Mesenteric fat pad (tissue), 1 donor: ENCODE measurements around the gene SPTBN1. TPM values are rescaled to one million over a fixed set of nuclear protein-coding genes. Genes with fewer than 3 reads are reported as not detected.

Experiments
- DNase-seq: peaks from one replicate; pipeline ENCODE4 v3.0.0-alpha.2; 2020; ENCODE audit warnings: low spot score
- total RNA-seq: library from RNA; stranded (reverse); fragmentation: NEBNext Ultra II Directional; extraction: Animal tissue kit (Norgen Biotek cat#: 25700); gene quantifications from one replicate; pipeline ENCODE4 v1.2.1, GENCODE V29; 2021
- donor health status: DM: yes; HTN: yes; CAD: no.

The SPTBN1 gene
- total RNA-seq, 1 donor from 2014 or later: 776 TPM

DNA sequence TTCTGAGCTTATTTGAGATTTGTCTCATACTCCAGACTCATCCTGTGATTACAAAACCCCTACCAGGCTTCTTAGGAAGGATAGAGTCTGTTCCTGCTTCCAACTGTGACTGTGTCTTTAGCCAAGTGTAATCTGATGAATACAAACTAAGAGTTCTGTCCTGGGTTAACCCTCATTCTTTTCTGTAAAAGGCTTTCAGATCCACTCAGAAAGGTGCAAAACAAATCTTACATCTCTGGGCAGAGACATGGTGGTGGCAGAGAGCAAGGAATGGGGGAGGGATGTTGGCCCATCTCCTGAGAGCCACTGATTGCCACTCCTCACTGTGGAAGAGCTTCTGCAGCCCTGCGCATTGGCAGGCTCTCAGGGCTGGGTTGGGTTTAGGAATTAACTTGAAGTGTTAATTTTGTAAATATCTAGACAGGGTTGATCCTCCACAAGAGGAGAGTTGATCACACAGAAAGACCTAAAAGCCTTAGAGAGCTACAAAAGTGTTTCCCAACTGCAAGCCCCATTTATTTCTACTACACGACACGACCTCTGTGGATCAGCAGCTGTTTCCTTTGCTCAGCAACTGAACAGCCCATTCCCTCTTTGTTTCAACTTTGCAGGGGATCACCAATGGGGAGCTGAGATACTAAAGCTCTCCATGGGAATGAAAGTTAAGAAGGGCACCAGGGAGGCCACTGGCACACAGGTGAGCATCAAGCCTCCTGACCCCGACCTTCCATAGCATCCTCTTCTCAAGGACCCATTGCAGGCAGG is 23.7 kb upstream of the SPTBN1 start:
- no peak for DNase-seq

DNA sequence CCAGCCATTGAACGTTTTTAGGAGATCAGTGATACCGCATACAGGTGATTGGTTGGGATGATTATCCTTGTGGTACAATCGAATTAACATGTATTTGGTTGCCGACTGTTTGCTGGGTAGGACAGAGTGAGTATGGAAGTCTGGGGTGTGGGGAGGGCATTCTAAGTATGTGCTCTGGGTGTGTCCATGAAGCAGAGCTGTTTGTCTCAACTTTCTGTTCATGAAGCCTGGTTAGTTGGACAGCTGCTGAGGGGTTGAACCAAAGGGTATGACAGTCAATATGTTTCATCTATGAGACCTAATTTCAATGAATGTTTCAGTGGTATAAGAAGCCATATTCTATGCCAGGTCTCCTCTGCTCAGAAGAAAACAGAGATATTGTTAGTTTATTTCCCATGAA is 21.9 kb upstream of the SPTBN1 start:
- DNase-seq: no peak

DNA sequence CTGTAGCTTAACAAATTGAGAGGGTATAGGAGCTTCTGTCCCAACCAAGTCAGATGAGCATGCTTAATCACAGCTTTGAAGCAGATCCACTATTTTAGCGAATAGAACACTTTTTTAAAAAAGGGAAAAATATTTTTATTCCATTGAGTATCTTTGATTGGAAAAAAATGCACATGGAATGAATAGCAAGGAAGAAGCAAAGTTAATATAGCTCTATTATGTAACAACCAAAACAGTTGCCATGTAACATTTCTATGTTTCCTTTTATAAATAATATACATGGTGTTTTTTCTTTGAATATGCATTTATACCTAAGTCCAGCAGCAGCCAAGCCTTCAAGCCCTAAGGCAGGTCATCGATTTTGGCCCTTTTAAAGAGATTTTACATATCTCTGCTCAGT is 21.4 kb upstream of the SPTBN1 start:
- DNase-seq: no peak

DNA sequence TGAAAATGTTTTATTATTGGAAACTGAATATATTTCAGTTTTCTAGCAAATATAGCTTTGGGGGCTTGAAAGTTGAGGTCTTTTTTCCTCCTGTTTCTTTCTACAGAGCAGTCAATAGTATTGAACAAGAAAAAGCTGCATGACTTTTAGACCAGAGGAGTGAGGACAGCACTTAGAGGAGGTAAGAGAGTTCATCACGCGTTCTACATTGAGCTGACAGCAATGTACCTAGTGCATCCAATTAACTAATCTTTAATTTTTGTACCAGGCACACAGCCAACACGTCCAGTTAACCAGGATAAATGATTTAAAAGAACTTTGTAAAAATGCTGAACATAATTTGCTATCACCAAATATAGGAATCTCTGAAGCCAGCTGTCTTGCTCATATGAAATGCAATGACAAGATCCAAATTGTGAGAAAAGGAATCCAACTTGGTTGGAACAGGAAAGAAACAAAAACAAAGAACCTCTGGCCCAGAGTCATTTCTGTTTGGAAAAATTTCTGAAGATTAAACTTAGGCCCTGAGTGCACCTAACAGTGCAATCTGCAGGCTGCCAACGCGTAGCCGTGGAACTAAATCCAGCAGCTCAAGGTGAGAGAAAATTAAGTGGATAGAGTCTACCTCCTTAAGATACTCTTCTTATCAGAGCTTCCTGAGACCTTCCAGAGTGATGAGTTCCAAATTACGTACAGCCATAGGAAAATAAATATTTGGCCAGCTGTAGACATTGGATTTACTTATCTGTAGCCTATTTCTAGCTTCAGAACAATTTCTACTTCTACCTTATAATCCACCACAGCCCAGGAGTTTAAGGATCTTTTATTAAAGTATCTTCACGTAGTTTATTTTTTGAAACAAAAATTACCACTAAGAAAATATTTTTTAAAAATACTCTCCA is 20.6 kb upstream of the SPTBN1 start:
- no peak for DNase-seq

DNA sequence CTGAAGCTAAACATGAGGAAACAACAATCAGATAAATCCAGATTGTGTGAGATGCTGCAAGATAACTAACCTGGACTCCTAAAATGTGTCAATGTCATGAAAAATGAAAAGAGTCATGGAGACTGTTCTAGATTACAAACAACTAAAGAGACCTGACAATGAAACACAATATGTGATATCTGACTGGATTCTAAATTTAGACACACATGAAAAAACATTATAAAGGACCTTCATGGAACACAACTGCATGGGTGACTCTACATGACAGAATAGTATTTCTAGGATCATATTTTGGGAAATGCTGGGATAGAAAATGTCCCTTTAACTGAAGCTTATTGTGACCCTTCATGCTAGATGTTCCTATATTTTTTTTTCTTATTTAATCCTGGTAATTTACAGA is 18.5 kb upstream of the SPTBN1 start:
- no peak for DNase-seq

DNA sequence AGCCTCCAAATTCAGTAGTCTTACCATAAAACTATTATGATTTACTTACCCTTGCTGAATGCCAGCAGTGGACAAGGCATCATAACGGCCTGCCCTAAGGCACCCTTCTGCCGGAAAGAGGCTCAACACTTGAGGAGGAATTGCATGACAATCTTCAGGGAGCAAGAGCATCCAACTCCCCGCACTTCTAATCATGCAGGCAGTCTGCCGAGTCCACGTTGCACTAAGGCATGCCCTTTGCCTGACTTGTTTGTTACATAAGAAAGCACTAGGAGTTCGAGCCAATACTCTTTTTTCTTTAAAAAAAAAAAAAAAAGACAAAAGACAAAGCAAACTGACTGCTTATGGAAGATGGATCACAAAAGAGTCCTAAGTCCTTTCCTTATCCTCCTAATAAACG is 17.9 kb upstream of the SPTBN1 start:
- no peak for DNase-seq

DNA sequence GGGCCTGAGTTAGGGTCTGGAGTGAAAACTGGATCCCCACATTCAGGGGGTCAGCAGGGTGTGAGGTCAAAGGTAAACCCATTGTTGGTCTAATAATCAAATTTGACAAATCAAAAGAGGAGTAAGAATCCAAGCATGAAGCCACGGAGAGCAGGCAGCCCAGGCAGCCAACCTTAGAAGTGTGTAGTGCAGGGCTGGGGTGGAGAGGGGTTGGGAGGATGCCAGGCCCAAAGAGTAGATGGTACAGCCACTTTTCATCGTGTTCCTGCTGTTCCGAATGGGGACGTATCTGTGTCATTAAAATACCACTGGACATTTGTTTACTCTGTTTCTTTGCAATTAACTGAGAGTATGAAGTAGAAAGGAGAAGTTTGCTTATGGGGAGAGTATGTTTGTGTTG is 16.5 kb upstream of the SPTBN1 start:
- no peak for DNase-seq

DNA sequence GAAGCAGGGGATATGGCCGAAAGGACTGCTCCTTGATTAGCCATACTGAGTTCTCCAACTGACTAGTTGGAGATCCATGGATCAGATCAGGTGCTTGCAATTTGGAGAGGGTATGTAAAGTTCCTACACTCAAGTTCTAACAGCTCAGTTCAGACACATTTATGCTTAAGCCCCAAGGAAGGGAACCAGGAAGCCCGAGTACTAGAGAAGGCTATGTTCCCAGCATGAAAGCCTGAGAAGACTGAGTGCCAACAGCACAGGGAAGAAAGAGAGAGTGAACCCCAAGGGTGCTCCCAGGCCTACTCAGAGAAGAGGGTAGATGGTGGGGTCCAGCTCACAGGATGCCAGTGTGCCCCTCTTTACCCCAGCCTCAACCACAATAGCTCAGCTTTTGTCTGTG is 16.1 kb upstream of the SPTBN1 start:
- no peak for DNase-seq

DNA sequence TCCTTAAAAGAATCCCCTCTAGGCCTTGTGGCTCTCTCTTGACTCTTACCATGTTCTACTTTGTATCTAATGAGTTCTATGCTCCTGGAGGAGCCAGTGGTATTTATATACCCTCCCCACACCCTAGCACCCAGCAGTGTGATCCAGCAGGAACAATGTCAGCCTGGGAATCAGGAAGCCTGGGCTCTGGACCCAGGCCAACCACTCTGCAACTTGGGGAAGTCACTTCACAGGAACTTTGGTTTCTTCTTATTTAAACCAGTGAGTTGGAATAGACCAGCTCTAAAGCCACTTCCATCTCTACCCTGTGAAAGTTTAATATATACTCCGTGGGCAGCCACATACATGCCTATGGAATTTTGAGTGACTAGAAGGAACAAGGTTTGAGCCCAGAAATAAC is 11.6 kb upstream of the SPTBN1 start:
- DNase-seq: no peak

DNA sequence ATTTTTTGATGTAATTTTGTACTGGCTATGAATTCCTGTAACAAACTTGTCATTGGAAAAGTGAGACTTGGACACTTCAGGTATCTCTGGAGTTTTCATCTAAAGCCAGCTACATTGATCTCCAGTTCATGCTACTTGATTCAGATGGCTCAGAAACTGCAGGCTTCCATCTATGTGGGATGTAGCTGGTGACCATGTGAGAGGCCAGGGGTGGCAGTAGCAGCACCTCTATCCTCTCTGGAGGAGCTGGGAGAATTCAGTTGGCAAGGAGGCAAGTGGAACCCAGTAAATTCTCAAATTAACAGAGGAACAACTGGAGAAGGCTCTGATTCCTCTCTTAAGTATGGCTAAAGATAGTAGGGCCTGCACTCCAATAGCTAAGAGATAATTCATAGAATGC is 10.0 kb upstream of the SPTBN1 start:
- no peak for DNase-seq

DNA sequence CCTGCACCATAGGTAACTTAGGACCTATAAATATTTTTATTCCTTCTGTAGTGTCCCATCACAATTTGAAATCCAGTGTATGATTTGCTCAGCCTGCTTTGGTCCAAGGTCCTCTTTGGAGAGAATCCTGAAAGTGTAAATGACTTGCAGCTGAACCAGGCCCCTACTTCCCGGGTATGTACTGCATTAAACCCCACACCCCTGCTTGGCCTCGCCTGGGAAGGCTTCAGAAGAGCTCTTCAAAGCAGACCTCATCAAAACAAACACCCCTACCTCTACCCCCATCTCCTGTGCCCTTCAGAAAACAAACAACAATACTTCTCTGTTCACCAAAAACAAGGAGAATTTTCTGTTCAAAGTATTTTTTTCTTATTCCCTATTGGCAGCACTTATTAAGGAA is 9.5 kb upstream of the SPTBN1 start:
- no peak for DNase-seq

DNA sequence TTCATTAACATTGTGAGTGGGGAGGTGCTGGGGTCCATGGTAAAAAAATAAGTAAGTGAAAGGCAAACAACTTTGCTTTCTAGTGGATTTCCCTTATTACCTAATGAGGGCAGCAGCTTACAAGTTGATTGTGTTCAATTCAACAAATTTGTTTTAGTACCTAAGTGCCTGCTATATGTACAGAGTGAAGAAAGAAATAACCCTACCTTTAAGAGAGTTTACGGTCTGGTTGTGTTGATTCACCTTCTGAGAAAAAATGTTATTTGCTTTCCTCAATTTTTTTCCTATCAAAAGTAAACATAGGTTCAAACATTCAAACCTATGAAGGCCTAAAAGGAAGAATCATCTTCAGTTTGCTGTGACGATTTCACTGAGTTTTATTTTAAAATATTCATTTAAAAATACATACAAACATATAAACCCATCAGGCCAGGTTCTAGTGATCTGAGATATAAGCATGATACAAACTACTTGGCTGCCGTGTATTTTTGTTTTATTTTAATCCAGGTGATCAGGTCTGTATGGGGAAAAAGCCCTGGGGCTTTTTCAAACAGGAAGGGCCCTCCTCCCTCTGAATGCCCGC is 1.5 kb upstream of the SPTBN1 start:
- no peak for DNase-seq

DNA sequence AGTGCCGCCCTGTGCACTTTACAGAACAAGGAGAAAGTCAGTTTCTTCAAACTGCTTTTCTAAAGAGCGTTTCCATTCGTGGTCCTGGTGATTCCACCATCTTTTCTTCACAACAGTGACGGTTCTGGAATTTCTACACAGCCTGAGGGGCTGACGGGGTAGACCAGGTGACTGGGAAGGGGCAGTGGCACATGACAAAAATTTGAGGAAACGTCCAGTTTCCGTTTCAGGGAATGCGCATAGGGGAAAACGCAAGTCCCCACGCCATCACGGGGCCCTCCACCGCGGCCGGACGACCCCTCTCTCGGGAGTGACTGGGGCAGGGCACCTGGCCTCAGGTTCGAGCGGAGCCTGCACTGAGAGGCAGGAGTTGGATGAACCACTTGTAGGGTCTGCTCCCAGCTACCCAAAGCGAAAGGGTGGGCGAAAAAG is 980 bp upstream of the SPTBN1 start:
- DNase-seq: no peak

DNA sequence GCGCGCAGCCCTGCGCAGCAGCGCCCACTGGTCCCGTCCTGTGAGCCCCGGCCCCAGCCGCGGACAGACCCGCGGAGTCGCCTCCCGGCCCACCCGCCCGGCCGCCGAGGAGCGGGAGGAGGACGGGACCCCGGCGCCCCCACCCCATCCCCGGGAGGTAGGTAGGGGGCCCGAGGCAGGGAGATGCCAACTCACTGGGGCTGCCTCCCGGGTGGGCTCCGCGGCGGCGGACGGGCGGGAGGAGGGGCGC is 160 bp downstream of the SPTBN1 start:
- no peak for DNase-seq

DNA sequence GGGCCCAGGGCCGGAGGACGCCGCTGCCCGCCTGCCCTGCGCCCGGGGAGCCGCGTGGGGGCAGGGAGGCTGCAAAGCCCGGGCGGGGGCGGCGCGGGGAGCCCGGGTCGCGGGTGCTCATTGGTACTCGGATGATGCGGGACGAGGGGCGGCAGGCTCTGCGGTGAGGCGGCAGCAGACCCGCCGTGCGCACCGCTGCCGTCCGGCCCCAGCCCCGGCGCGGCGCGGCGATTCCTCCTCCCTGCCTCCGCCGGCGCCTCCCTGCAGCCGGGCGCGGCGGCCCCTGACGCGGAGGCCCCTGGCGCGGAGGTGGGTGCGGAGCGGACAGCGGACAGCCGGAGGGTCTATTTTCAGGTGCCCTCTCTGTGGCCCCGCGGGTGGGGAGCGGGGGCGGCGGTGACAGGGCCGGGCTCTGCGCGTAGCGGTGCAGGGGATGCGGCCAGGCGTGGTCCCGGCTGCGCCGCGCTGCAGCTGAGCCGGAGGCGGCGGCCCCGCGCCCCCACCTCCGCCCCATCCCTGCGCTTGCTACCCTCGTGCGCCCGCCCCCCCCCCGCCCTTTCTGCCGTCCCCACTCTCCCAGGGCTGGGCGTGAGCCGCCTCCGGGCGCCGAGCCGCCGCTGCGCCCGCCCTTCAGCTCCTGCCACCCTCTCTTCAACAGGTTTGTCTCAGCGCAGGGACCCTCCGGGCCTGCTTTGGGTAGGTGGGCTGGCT is 640 bp downstream of the SPTBN1 start:
- DNase-seq: no peak

DNA sequence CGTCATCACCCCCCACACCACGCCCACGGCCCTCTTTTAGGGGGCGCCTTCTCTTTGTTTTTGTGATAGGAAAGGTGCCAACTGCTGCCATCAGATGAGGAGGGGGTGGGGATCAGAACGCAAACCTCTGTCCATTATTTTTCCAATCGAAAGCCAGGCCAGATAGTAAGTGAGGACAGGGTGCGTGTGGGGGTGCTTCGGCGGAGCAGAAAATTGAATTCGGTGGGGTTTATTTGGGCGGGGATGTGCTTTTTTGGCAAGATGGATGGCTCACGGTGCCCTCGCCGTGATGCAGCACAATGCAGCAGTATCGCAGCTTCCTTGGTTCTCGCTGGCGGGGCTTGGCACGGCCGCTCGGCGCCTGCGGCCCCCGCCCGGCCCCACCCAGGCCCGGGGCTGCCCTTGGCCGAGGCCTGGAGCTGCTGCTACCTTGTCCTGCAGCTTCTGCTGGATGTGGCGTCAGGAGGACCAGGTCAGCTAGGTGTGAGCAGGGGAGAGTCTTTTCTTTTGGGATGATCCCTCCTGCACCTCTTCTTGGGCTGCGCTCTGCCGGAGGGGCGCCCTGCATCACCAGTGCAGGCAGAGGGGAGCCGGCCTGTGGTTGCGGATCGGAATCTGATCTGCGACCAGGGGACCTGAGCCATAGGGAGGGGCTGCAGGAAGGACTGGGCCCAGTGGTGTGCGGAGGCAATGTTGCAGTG is 1.3 kb downstream of the SPTBN1 start:
- DNase-seq: no peak

DNA sequence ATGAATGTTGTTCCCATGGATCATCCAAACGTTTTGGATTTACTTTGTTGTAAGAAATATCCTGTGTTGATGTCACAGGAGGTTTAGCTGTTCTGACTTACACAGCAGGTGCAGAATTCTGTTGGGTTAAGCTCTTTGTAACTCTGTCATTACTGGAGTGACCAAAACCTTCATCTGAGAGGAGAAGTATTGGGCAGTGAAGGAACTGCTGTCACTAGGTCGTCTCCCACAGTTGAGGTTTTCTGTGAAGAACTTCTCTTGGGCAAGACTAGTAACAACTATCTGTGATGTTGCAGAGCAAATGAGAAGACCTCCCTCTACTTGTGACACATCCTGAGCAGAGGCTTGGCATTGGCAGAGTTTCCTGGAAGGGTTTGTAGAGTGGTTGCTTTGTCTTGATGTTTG is 2.9 kb downstream of the SPTBN1 start:
- no peak for DNase-seq

DNA sequence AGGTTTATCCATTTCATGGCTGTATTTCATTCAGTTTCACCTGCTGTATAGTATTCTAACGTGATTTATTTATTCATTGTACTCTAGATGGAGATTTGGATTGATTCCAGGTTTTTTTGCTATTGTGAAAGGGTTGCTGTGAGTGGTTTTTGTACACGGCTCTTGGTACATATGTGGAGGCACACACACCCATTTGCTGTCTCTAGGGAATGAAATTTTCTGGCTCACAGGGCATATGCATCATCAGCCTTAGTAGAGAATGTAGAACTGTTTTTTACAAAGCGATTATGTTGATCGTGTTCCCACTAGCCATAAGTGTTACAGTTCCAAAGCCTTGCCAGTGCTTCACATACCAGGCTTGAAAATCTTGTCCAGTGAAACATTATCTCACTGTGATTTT is 5.1 kb downstream of the SPTBN1 start:
- DNase-seq: no peak

DNA sequence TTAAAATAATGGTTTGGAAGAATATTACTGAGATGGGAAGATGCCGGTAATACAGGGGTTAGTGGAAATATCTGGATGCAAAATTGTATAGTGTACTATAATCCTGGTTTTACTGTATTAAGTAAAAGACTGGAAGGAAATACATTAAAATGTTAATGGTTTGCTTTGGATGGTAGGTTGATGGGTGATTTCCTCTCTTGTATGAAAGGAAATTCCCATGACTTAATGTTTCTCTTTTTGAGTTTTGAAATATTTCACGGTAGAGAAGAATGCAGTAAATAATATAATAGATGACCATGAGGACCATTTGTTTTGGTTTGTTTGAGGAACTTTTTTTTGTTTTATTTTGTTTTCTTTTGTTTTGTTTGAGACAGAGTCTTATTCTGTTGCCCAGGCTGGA is 8.2 kb downstream of the SPTBN1 start:
- DNase-seq: no peak

DNA sequence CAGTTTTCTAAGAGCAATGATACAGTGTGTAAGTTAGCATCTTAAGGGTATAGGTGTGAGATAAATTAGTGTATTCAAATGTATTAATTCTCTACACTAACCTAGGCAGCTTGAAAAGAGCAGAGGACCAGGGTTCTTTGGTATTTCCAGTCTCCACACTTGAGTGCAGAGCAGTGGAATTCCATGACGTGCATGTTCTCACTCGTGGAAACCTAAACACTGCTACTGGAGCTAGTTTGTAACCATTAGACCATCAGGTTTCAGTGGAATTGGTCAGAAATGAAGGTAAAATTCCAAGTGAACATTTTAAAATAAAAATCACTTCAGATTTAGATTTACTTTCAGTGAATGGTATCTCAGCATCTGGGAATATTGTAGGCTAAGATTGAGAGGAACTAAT is 9.0 kb downstream of the SPTBN1 start:
- DNase-seq: no peak

DNA sequence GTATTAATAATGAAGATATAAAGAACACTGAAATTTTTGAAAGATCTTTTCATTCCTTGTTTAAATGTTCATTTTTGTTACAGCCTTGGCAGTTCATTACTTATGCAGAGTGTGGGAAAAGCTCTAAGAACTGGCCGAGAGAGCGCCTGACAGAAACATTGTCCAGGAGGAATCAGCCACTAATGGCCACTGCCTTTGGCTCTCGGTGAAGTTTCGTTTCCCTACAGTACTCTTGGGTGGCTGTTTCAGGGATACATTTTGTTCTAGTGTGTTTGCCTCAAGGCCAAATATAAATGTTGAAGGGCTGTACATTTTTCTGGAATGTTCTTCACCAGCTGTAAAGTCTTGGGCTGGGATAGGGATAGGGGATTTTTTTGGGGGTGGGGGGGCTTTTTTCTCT is 10.7 kb downstream of the SPTBN1 start:
- DNase-seq: no peak
